GM18526 (cell line): ENCODE data around the gene TBX2.

Experiments
- POLR2A ChIP-seq: IDR thresholded peaks from 3 replicates; pipeline ENCODE4 v1.6.1; 2011; ENCODE audit not compliant: insufficient read length; ENCODE audit errors: extremely low read depth

The TBX2 gene

DNA sequence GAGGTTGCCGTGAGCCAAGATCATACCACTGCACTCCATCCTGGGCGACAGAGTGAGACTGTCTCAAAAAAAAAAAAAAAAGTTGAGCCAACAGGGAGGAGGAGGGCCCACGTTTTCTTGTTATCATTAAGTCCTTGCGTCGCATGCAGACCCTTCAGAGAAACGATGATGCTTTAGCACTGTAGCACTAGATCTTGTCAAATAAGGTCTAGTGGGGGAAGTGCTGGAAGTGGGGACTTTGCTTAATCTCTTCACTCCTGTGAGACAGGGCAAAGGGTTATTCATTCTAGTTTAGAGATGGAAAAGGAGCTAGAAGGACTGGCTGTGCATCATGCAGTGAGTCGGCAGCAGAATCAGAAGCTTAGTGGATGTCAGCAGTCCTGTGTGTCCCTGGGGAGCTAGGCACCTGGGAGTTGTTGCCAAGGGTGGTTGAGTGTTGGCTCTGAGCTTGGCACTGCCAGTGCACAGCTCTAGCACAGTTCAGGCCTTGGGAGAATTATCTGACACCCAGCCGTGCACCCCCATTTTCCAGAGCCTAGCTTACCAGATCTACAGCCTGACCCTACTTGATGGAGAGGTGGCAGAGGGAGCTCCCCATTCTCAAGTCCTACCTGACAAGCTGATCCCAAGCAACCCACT, 33.4 kb upstream of the TBX2 start:
- no peak for TF ChIP-seq POLR2A

DNA sequence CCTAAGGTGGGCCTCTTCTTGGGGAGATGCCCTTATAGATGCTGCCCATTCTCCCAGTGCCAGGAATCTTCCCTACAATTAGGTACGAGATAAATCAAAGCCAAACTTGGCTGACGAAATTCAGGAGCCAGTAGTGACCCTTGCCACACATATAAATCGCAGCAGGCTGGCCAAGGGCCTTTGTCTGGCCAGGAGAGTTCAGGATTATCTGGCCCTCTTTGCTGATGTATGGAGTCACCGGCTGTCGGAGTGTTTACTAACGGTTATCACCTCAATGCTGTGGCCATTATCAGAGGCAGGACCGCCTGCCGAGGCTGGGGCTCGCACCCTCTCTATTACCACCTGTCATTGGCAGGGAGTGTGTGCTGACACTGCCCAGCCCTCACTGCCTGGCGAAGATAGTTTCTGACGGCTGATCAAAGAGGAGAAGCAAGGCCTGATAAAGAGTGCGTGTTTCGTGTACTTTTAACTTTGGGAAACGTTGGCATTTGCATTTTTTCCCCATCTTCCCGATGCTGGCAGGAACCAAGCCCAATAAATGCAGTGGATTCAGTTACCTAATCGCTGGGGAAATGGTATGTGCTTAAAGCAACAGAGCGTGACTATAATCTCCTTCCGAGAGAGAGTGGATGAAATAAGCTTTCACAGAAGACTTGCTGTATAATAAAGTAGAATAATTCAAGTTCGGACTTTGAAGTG, 32.8 kb upstream of the TBX2 start:
- no peak for TF ChIP-seq POLR2A

DNA sequence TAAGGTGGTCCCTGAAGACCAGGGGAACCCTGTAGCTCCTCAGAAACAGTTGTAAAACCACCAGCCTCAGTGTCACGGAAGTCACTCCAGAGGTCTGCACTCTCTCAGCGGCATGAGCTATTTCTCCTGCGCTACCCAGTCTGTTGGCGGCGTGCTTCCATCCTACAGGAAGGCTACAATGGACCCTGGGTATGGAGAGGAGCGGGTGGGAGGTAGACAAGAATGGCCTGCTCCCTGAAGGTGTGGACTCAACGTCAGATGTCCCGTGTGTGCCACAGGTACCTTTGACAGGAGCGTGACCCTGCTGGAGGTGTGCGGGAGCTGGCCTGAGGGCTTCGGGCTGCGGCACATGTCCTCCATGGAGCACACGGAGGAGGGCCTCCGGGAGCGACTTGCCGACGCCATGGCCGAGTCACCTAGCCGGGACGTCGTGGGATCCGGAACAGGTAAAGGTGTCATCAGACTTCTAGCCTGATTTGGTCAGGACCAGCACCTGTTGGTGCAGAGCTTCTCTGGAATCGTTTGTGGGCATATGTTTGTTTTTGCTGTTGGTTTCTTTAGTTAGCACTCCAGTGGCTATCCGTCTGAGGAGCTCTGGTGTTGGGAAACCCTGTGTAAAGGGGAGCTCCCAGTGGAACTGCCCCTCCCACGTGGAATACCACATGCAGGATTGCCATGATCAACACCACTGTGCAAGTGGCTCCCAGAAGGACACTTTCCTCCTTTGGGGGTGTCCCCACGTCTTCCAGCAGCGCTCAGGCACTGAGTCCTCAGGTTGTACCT, 31.4 kb upstream of the TBX2 start:
- no peak for TF ChIP-seq POLR2A

DNA sequence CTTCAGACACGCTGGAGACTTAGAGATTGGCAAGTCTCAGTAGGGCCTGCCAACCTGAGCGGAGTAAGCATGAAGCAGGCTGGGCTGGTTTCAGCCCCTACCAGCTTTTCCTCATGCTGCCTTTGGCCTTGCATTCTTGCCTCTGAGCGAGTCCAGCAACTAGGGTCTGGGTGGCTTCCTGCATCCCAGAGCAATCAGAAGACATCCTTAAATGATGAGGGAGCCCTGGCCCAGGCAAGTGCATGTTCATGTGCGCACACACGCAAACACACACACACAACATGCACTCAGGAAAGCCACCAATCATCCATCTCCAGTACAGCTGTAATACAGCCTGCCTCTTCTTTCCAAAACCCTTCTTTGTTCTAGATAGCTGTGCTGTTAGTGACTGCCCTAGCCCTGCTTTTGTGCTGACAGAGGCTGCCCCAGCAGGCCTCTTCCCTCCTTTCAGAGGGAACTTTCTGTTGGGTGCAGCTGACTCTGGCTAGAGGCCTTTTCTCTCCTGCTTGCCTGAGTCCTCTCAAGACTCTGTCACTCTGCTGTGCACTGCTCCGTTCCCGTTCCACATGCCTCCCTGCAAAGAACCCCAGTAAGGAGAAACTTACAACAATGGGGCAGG, 30.7 kb upstream of the TBX2 start:
- no peak for TF ChIP-seq POLR2A

DNA sequence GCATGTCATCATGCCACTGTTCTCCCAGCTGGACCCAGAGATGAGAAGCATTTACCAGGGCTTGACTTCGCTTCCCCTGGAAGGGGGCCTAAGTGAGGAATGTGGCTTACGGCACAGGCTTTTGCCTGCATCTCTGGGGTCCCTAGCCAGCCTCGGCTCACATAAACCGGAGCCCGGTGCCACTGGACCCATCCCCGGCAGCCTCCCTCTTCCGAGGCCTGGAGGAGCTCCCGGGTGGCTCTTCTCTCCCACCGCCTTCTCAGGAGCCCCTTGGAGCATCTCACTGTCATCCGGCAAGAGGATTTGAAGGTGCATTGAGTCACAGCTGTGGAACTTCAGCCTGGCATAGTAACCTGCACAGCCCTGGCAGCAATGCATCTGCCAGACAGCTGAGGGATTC, 29.9 kb upstream of the TBX2 start:
- TF ChIP-seq POLR2A = no peak

DNA sequence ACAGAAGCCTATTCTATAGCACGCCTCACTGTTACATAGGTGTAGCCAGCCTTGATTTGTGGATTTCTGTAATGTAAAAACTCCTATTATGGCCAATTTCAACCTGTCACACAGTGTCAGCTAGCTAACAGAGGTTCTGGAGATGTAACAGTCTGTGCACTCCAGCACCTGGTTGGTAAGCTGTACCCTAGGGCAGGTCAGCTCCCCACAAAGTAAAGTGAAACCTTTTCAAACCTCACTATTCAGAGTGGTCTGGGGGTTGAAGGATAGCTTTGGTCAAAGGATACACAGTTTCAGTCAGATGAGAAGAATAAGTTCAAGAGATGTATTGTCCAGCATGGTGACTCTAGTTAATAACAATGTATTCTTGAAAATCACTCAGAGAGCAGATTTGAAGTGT, 28.5 kb upstream of the TBX2 start:
- no peak for TF ChIP-seq POLR2A

DNA sequence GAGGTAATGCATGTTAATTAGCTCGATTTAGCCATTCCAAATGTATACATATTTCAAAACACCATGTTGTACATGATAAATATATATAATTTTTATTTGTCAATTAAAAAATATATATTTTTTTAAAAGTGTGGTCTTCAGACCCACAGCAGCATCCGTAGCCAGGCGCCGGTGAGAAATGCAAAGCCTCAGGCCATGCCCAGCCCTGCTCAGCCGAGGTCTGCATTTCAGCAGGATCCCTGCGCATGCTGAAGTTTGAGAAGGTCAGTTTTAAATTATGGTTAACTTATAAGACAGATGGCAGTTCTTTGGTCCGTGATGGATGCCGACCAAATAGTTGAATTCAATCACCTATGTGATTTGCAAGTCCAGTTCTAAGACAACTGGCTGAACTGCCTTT, 28.0 kb upstream of the TBX2 start:
- TF ChIP-seq POLR2A = no peak

DNA sequence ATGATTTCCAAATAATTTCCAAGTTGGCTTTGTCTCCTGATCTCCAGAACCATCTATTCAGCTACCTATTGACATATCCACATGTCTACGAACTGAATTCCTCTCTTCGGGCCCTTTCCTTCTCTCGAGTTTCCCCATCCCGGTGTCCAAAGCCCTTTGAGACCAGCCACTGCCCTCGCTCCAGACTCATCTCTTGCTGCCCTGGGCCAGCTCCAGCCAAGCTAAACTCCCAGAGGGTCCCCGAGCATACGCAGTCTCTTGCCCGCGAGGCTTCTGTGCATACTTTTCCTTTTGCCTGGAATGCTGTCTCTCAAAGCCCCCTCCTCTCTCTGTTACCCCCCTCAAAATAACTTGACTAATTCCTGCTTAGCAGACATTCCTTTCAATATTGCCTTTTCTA, 27.2 kb upstream of the TBX2 start:
- no peak for TF ChIP-seq POLR2A

DNA sequence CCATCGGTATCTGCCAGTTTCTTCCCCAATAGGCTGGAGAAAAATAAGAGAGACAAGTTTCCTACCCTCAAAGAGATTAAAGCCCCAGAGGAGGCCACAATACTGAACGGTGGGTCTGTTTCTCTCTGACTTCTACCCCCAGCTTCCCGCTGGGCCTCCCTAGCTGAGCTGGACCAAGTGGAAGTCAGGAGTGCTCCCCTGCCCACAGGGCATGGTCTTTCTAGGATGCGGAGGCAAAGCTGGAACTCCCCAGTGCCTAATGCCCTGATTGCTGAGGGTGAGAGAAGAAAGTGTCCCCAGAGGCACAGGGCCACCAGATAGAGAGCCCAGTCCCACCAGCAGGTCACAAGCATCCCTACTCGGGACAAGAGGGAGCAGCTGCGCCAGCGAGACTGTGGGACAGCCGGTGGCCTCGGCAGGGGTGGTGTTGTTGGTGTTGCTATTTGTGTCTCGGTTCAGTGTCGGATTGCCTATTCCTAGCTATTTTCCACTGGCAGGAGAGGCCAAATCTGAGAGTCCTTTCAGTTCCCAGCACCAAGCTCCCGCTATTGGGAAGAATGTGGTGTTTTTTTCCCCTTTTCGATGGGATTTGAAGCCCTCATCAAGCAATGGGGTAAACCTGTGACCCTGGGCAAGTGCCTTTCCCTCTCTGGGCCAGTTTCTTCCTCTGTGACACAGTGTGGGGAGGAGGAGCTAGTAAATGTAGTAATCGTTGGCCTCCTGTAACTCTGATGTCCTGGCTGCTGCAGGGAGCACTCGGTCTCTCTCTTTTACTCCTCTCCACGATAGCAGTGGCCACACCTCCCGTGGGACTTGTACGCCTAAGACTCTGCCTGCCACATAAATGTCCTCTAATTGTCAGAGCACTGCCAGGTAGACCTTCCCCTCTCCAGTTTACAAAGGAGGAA, 22.5 kb upstream of the TBX2 start:
- TF ChIP-seq POLR2A = no peak

DNA sequence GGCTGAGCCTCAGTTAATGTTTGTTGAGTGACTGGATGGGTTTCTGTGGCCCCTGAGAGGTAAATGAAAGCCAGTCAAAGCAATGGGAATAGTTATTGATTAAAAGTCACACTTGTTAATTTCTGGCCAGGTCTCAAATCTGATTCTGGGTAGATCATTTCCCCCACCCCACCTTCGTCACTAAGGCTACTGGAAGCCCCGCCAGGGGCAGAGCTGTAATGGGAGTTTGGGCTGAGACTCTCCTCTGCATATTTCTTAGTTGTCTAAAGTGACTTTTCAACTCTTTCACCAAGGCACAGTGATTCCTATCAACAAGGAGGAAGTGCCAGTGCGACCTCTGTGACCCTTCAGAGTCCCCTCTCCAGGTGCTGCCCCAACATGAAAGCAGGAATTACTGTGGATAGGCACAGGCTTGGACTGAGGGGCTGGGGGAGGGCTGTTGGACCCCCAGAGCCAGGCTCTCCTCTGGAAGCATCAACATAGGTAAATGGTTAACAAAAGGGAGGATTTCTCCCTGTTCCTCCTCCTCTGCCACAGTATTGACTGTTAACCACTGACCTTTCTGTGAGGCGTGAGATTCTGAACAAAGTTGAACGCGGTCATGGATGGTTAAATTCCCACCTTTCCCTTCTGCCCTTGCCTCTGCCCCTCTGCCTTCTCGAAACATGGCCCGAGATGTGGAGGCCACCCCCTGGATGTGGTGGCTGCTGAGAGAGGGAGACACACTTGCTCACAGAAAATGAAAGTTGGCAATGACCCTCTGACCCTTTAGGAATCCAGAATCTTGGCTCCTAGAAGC, 20.8 kb upstream of the TBX2 start:
- no peak for TF ChIP-seq POLR2A

DNA sequence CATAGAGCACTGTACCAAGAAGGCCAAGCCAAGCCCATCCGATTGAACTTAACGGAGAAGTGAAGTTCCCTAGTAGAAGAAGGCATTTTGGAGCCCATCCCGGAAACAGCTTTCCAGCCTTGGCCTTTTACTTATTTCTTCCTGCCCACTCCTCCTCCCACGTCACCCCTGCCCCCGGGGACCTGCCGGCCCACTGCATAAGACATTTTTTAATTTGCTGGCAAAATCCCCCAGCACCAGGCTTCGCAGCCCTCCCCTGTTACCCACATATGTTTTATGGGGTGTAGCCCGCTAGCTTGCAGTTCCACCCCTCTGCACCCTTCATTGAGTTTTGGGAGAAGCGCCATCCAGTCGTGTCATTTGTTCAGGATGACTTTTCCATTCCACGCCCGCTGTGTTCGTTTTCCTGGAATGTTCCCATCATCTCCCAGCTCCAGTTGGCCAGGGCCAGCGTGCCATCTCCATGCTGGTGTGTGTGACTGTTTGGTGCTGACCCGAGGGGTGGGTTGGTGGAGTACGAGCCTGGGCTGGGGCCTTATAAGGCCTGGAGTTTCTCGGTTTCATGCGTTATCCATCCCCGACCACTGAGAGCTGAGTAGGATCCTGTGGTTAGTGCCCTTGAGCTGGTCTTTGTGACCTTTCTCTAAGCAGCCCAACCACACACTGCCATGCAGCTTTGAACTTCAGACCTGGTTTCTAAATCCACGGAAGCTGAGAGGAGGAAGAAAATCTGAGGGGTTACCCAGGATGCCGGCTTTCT, 20.0 kb upstream of the TBX2 start:
- TF ChIP-seq POLR2A = no peak

DNA sequence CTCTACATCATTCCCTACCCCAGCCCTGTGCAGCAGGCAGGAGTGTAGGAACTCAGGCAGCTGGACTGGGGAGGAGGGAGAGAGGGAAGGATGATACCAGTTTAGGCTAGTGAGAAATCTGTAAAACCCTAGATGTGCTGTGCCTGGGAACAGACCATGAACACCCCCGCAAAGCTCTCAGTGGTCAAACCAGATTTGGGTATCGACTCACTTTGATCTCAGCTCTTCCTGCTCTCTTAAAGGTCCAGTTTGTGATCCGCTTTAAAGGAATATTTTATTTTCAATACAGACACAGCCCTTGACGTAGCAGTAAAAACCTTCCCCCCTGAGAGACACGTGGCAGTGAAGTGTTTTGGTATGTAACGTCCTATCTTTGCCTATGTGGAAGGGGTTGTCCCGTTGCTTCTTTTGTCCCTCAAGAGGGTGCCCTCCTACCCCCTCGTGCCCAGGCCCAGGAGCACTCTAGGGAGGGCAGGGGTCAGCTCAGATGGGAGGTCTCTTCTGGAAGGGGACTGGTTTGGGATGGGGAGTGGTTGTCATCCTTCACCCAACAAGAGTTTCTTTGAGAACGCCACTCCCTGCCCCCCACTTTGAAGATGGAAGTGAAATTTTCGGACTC, 19.3 kb upstream of the TBX2 start:
- TF ChIP-seq POLR2A = no peak
